Activated CD8-positive, alpha-beta memory T cell treated with anti-CD3 and anti-CD28 coated beads, Interleukin-2, amount 50 U/mL, for 24 hours (primary cell): ENCODE results near the gene LYVE1.
A peak's percentile ranks its signal among the peaks of the same experiment; 100 is the strongest.

ENCODE experiments used
- DNase-seq: peaks from one replicate; pipeline ENCODE4 v3.0.0-alpha.2; 2020; ENCODE audit errors: extremely low read depth

The LYVE1 gene

GRCh38 chr11:10556590-10556989, 11.9 kb downstream of the LYVE1 start:
- no peak for DNase-seq

GRCh38 chr11:10551845-10552352, 16.6 kb downstream of the LYVE1 start:
- DNase-seq, result no peak

GRCh38 chr11:10551290-10551592, 17.2 kb downstream of the LYVE1 start:
- no peak for DNase-seq

GRCh38 chr11:10550503-10551289, 17.8 kb downstream of the LYVE1 start:
- DNase-seq, result no peak

GRCh38 chr11:10544491-10545465, 23.7 kb downstream of the LYVE1 start:
- DNase-seq, result no peak

- DNase-seq, result no peak
Observed at GRCh38 chr11:10543782-10544181, 24.7 kb downstream of the LYVE1 start.

- DNase-seq, result no peak
Observed at GRCh38 chr11:10542776-10543175, 25.7 kb downstream of the LYVE1 start.

- no peak for DNase-seq
Observed at GRCh38 chr11:10541561-10541930, 26.9 kb downstream of the LYVE1 start.

GRCh38 chr11:10540915-10541560, 27.4 kb downstream of the LYVE1 start, which contains the start of gene RNF141:
TSS of gene RNF141 (minus strand) at chr11:10541187. CDS start at chr11:10534158, 7,029 bp downstream.
- peak; percentile 85 for DNase-seq

GRCh38 chr11:10540546-10540914, 27.9 kb downstream of the LYVE1 start:
- DNase-seq, result no peak

- DNase-seq, result no peak
Observed at GRCh38 chr11:10539339-10539738, 29.1 kb downstream of the LYVE1 start.

- no peak for DNase-seq
Observed at GRCh38 chr11:10538924-10539323, 29.5 kb downstream of the LYVE1 start.

- no peak for DNase-seq
Observed at GRCh38 chr11:10537600-10537999, 30.9 kb downstream of the LYVE1 start.

GRCh38 chr11:10534316-10534715, 34.1 kb downstream of the LYVE1 start:
- no peak for DNase-seq

- no peak for DNase-seq
Observed at GRCh38 chr11:10533323-10533722, 35.1 kb downstream of the LYVE1 start.

GRCh38 chr11:10532526-10532925, 35.9 kb downstream of the LYVE1 start:
- no peak for DNase-seq

- DNase-seq, result no peak
Observed at GRCh38 chr11:10529279-10529678, 39.2 kb downstream of the LYVE1 start.

GRCh38 chr11:10528121-10528520, 40.3 kb downstream of the LYVE1 start:
- DNase-seq, result no peak

GRCh38 chr11:10526974-10527918, 41.2 kb downstream of the LYVE1 start:
- DNase-seq, result no peak

GRCh38 chr11:10524471-10524870, 44.0 kb downstream of the LYVE1 start:
- DNase-seq, result no peak

GRCh38 chr11:10522921-10523320, 45.5 kb downstream of the LYVE1 start:
- DNase-seq, result no peak
